ENCODE measurements around the gene SLC29A4. TPM values are rescaled to one million over a fixed set of nuclear protein-coding genes. Genes with fewer than 3 reads are reported as not detected.

The SLC29A4 gene
- total and polyA plus RNA-seq, 2 donors (not counting 3 experiments of a cell fraction or from before 2014, with no cell fraction given), result 5.2 to 7.7 TPM

DNA sequence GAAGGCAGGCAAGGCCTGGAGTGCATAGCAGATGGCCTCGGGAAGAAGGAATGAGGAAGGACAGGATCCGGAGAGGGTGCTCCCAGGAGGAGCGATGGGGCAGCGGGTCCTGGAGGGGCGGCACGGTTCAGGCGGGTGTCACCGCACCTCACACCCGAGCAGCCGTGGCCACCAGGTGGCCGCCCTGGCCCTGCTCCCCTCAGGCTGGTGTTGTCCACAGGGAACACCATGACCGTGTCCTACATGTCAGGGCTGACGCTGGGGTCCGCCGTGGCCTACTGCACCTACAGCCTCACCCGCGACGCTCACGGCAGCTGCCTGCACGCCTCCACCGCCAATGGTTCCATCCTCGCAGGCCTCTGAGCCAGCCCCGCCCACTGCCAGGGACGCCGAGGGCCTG is 19.8 kb downstream of the SLC29A4 start:
- no peaks in the 10 kb centered on the region for H3K4me1 ChIP-seq (ENCODE audit: control insufficient read depth, extremely low read depth, insufficient read depth, low read length)
- H3K4me3 ChIP-seq (replicated peaks in 1 of 3; ENCODE audit: insufficient read depth in 1 of 3, low read depth in 1 of 3, low read length in 3 of 3), result no peak overlapping the region
- dilution Hi-C loops (cut with MboI; ENCODE audit: extremely low pct_ligation_motif_present, low sequenced_read_pairs) (no loop called here), intact Hi-C loops (cut with micrococcal nuclease) (no loop called here)
- TF ChIP-seq, protein P1, sequence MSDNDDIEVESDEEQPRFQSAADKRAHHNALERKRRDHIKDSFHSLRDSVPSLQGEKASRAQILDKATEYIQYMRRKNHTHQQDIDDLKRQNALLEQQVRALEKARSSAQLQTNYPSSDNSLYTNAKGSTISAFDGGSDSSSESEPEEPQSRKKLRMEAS (IDR thresholded peaks at IDR 0.05; ENCODE audit: insufficient read depth, insufficient read length), result no peak
- no peak for TF ChIP-seq FOS (IDR thresholded peaks at IDR 0.05; ENCODE audit: borderline replicate concordance, insufficient read depth, low read length)
- no peak for TF ChIP-seq POLR2A (IDR thresholded peaks at IDR 0.05; ENCODE audit: low read depth, low read length)
- TF ChIP-seq, protein P2, sequence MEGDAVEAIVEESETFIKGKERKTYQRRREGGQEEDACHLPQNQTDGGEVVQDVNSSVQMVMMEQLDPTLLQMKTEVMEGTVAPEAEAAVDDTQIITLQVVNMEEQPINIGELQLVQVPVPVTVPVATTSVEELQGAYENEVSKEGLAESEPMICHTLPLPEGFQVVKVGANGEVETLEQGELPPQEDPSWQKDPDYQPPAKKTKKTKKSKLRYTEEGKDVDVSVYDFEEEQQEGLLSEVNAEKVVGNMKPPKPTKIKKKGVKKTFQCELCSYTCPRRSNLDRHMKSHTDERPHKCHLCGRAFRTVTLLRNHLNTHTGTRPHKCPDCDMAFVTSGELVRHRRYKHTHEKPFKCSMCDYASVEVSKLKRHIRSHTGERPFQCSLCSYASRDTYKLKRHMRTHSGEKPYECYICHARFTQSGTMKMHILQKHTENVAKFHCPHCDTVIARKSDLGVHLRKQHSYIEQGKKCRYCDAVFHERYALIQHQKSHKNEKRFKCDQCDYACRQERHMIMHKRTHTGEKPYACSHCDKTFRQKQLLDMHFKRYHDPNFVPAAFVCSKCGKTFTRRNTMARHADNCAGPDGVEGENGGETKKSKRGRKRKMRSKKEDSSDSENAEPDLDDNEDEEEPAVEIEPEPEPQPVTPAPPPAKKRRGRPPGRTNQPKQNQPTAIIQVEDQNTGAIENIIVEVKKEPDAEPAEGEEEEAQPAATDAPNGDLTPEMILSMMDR (IDR thresholded peaks at IDR 0.05; ENCODE audit: extremely low read depth in 1 of 2, insufficient read depth in 1 of 2, low read depth in 1 of 2, low read length in 2 of 2), result no peak
- TF ChIP-seq EZH2 (IDR thresholded peaks at IDR 0.05; ENCODE audit: borderline replicate concordance, low read depth, low read length, severe bottlenecking), result no peak
- TF ChIP-seq POLR2AphosphoS5 (IDR thresholded peaks at IDR 0.05; ENCODE audit: insufficient read depth, low read depth, low read length), result no peak
- no peak for TF ChIP-seq MYC (IDR thresholded peaks at IDR 0.05; ENCODE audit: low read depth, low read length)
- no peak for TF ChIP-seq JUN (IDR thresholded peaks at IDR 0.05; ENCODE audit: borderline replicate concordance, insufficient read depth, insufficient read length, low read depth)
- TF ChIP-seq GATA2 (IDR thresholded peaks at IDR 0.05; ENCODE audit: insufficient read depth, insufficient read length, low read depth, low read length), result no peak
- no peak overlapping the region for H2AFZ ChIP-seq (ENCODE audit: low read depth, low read length)
- no peak overlapping the region for H3K27ac ChIP-seq (ENCODE audit: insufficient read depth, low read depth, low read length)
- no peak overlapping the region for H3K9ac ChIP-seq (replicated peaks; ENCODE audit: extremely low read depth, insufficient read depth, low read length)
- no peak for FAIRE-seq
- H3K27me3 ChIP-seq (ENCODE audit: control insufficient read depth in 2 of 2, insufficient read depth in 2 of 2, low read length in 2 of 2), result no peaks in the 10 kb centered on the region
- CTCF ChIA-PET, result no interaction called here
- H3K4me2 ChIP-seq (ENCODE audit: insufficient read depth, low read length), result no peak overlapping the region
- H4K20me1 ChIP-seq (replicated peaks; ENCODE audit: control insufficient read depth, extremely low read depth, insufficient read depth, low read length), result no peaks in the 10 kb centered on the region
- DNase-seq (ENCODE audit: low read depth, low spot score), result no peak
- POLR2A ChIA-PET, result no interaction called here
- no peaks in the 10 kb centered on the region for H3K9me1 ChIP-seq (replicated peaks; ENCODE audit: control insufficient read depth, extremely low read depth, insufficient read depth, low read length)
- no TSS peak for BruUV-seq (replicated peaks)
- no peaks in the 10 kb centered on the region for H3K9me3 ChIP-seq (replicated peaks; ENCODE audit: control insufficient read depth, insufficient read depth, low read length)
- peaks cover 0 to 3% of the 10 kb centered on the region in 2 experiments for H3K36me3 ChIP-seq (ENCODE audit: control insufficient read depth in 2 of 2, extremely low read depth in 1 of 2, insufficient read depth in 2 of 2, low read length in 2 of 2)
- no peaks in the 10 kb centered on the region for H3K79me2 ChIP-seq (ENCODE audit: control insufficient read depth, insufficient read depth, low read length)

Data from endothelial cell of umbilical vein (primary cell).